ENCODE measurements around the gene IGDCC3. TPM values are rescaled to one million over a fixed set of nuclear protein-coding genes. Genes with fewer than 3 reads are reported as not detected.

IGDCC3 gene
- total RNA-seq, 1 experiment from 2014 or later: 53.5 TPM

GRCh38 chr15:65414841-65415621 lies 37.2 kb upstream of the IGDCC3 start (continued):
- TF ChIP-seq STAT6 (CRISPR knock-in tag; conservative IDR thresholded peaks at IDR 0.05; ENCODE audit: low read depth): no peak
- TF ChIP-seq PRRX2 (CRISPR knock-in tag; IDR thresholded peaks at IDR 0.05): 0 out of 2 replicates have a peak, but pooled peaks have one; percentile 67
- peak; percentile 85; the same call in 1 of the 2 replicates for TF ChIP-seq FOXP4 (CRISPR knock-in tag; IDR thresholded peaks at IDR 0.05)
- no peak for TF ChIP-seq NFE2L1 (CRISPR knock-in tag; IDR thresholded peaks at IDR 0.05)
- peak; percentile 3; the same call in 1 of the 2 replicates for TF ChIP-seq ZNF532 (CRISPR knock-in tag; IDR thresholded peaks at IDR 0.05; ENCODE audit: borderline replicate concordance)
- TF ChIP-seq E2F5 (CRISPR knock-in tag; IDR thresholded peaks at IDR 0.05): no peak
- peak; percentile 77; the same call in 1 of the 2 replicates for TF ChIP-seq ETV6 (CRISPR knock-in tag; IDR thresholded peaks at IDR 0.05)
- peak; percentile 52; the same call in 1 of the 2 replicates for TF ChIP-seq TEAD1 (CRISPR knock-in tag; IDR thresholded peaks at IDR 0.05)
- TF ChIP-seq NFATC4 (CRISPR knock-in tag; IDR thresholded peaks at IDR 0.05): no peak
- peak; percentile 32; the same call in 1 of the 2 replicates for TF ChIP-seq TP53 (CRISPR knock-in tag; IDR thresholded peaks at IDR 0.05)
- TF ChIP-seq SP1 (CRISPR knock-in tag; conservative IDR thresholded peaks at IDR 0.05): peak; percentile 78

GRCh38 chr15:65413760-65414144 lies 36.0 kb upstream of the IGDCC3 start:
- peak overlapping the region; percentile 100 for H3K27ac Mint-ChIP-seq
- peaks cover 90% of the 10 kb centered on the region for H3K4me1 Mint-ChIP-seq
- H3K36me3 Mint-ChIP-seq: no peaks in the 10 kb centered on the region; the same call in 1 of the 2 replicates
- no peak overlapping the region for H3K4me3 Mint-ChIP-seq
- ChIA-PET POLR2A (interaction anchor here (0.6 to 1.0 kb wide), 2 partner anchors 7 to 90 kb away, joined by 3 to 4 read pairs; no protein-coding TSS in a partner anchor), CTCF (interaction anchor here (0.6 to 4.2 kb wide), 4 partner anchors 9 to 48 kb away, joined by 3 to 36 read pairs (median 7); no protein-coding TSS in a partner anchor)
- ATAC-seq: no peak
- no peak for TF ChIP-seq CREM (CRISPR knock-in tag; IDR thresholded peaks at IDR 0.05)
- no peak for TF ChIP-seq FOXP4 (CRISPR knock-in tag; IDR thresholded peaks at IDR 0.05)
- TF ChIP-seq PREB (CRISPR knock-in tag; IDR thresholded peaks at IDR 0.05; ENCODE audit: borderline replicate concordance): no peak
- TF ChIP-seq ATF3 (CRISPR knock-in tag; conservative IDR thresholded peaks at IDR 0.05): no peak
- TF ChIP-seq CREB1 (CRISPR knock-in tag; IDR thresholded peaks at IDR 0.05): no peak
- TF ChIP-seq ETV6 (CRISPR knock-in tag; IDR thresholded peaks at IDR 0.05): no peak
- TF ChIP-seq CBFB (CRISPR knock-in tag; IDR thresholded peaks at IDR 0.05; ENCODE audit: low read depth): no peak
- TF ChIP-seq MYBL2 (CRISPR knock-in tag; IDR thresholded peaks at IDR 0.05): no peak
- TF ChIP-seq ZMAT4 (CRISPR knock-in tag; IDR thresholded peaks at IDR 0.05): no peak
- no peak for TF ChIP-seq RELA (CRISPR knock-in tag; IDR thresholded peaks at IDR 0.05; ENCODE audit: borderline replicate concordance)
- TF ChIP-seq TP53 (CRISPR knock-in tag; IDR thresholded peaks at IDR 0.05): no peak
- no peak for TF ChIP-seq ATF1 (CRISPR knock-in tag; IDR thresholded peaks at IDR 0.05)
- DNase-seq (ENCODE audit: low spot score): no peak
- no peaks in the 10 kb centered on the region for H3K9me3 Mint-ChIP-seq
- no peaks in the 10 kb centered on the region for H3K27me3 Mint-ChIP-seq (ENCODE audit: low read depth)
